Measurements from ENCODE around the gene FKRP. TPM values are rescaled to one million over a fixed set of nuclear protein-coding genes. Genes with fewer than 3 reads are reported as not detected.

Gene FKRP
- total RNA-seq (2021) (7.6 and 10.6 TPM in 2 replicates), Bru-seq, nascent RNA (percentile 53 among the genes with signal in this experiment), BruChase-seq, experiment 1, labeled RNA remaining after a 2-hour chase (percentile 55 among the genes with signal in this experiment), BruChase-seq, experiment 2, labeled RNA remaining after a 6-hour chase (percentile 73 among the genes with signal in this experiment)
- long read RNA-seq, partial matches to known transcripts: 0 of 7 reads
- long read RNA-seq, other reads (novel, unspliced or antisense): 4 of 7 reads

GRCh38 chr19:46745521-46746280, at the start of gene FKRP:
Gene FKRP, plus strand, starts transcription at chr19:46746057. Its CDS starts 9,394 bp downstream, at chr19:46755451.
- H3K79me2 ChIP-seq (ENCODE audit: low read depth): peaks cover 61% of the 10 kb centered on the region
- ChIA-PET POLR2A (ENCODE audit: unreplicated experiment) (interaction anchor here (0.7 kb wide), 1 partner anchor 508 kb away, joined by 3 read pairs; no protein-coding TSS in a partner anchor), CTCF (interaction anchor here (0.5 kb wide), 1 partner anchor 49 kb away, joined by 4 read pairs; no protein-coding TSS in a partner anchor)
- H3K4me2 ChIP-seq: peak within 1 kb of the TSS; percentile 82
- peak within 1 kb of the TSS; percentile 82 for H2AFZ ChIP-seq
- H3K9me3 ChIP-seq (ENCODE audit: insufficient read depth, low read depth): no peaks in the 10 kb centered on the region
- H3K27me3 ChIP-seq (ENCODE audit: insufficient read depth, low read depth): no peaks in the 10 kb centered on the region
- peaks cover 21% of the 10 kb centered on the region; the same call in 1 of the 2 replicates for H3F3A ChIP-seq (ENCODE audit: insufficient read depth, low read depth)
- no peak for TF ChIP-seq CTCF (conservative IDR thresholded peaks at IDR 0.05)
- TF ChIP-seq EZH2 (IDR thresholded peaks at IDR 0.05; ENCODE audit: low read depth): no peak
- H3K27ac ChIP-seq: no peak within 1 kb of the TSS
- BruUV-seq (replicated peaks): no TSS peak
- intact Hi-C loops (cut with micrococcal nuclease; ENCODE audit: unreplicated experiment): no loop called here
- H3K4me1 ChIP-seq (replicated peaks; ENCODE audit: insufficient read depth): peaks cover 11% of the 10 kb centered on the region
- DNase-seq: peak in 1 of 2 experiments; percentile 23
- H3K9me2 ChIP-seq (ENCODE audit: insufficient read depth): no peaks in the 10 kb centered on the region
- H4K20me1 ChIP-seq (ENCODE audit: insufficient read depth): peaks cover 37% of the 10 kb centered on the region
- 0 out of 2 replicates have a peak, but pooled peaks cover 6% of the 10 kb centered on the region for H3K36me3 ChIP-seq (ENCODE audit: low read depth)
- H3K4me3 ChIP-seq: peak within 1 kb of the TSS; percentile 88

- Histone ChIP-seq H3K27ac (no peak overlapping the region), H3K79me2 (ENCODE audit: low read depth) (no peaks in the 10 kb centered on the region), H3K9me3 (ENCODE audit: insufficient read depth, low read depth) (no peaks in the 10 kb centered on the region), H4K20me1 (ENCODE audit: insufficient read depth) (no peaks in the 10 kb centered on the region), H3K27me3 (ENCODE audit: insufficient read depth, low read depth) (no peaks in the 10 kb centered on the region), H2AFZ (no peak overlapping the region), H3K4me2 (no peak overlapping the region), H3K36me3 (ENCODE audit: low read depth) (peaks cover 56% of the 10 kb centered on the region), H3K4me3 (no peak overlapping the region), H3F3A (ENCODE audit: insufficient read depth, low read depth) (peaks cover 11% of the 10 kb centered on the region; the same call in 1 of the 2 replicates), H3K4me1 (replicated peaks; ENCODE audit: insufficient read depth) (no peaks in the 10 kb centered on the region), H3K9me2 (ENCODE audit: insufficient read depth) (no peaks in the 10 kb centered on the region)
- ChIA-PET POLR2A (ENCODE audit: unreplicated experiment) (interaction anchor here (0.6 kb wide), 1 partner anchor 19 kb away, joined by 3 read pairs; no protein-coding TSS in a partner anchor), CTCF (interaction anchor here (0.6 kb wide), 1 partner anchor 47 kb away, joined by 3 read pairs; no protein-coding TSS in a partner anchor)
- intact Hi-C loops (cut with micrococcal nuclease; ENCODE audit: unreplicated experiment): no loop called here
- DNase-seq: no peak
- TF ChIP-seq EZH2 (IDR thresholded peaks at IDR 0.05; ENCODE audit: low read depth) (no peak), CTCF (conservative IDR thresholded peaks at IDR 0.05) (no peak)
- no TSS peak for BruUV-seq (replicated peaks)
Measured at GRCh38 chr19:46696866-46697203, 49.0 kb upstream of the FKRP start.

GRCh38 chr19:46697204-46697960, 48.5 kb upstream of the FKRP start:
- Histone ChIP-seq H4K20me1 (ENCODE audit: insufficient read depth) (no peaks in the 10 kb centered on the region), H2AFZ (no peak overlapping the region), H3K27ac (no peak overlapping the region), H3K4me2 (no peak overlapping the region), H3K36me3 (ENCODE audit: low read depth) (peaks cover 56% of the 10 kb centered on the region), H3K27me3 (ENCODE audit: insufficient read depth, low read depth) (no peaks in the 10 kb centered on the region), H3K4me3 (no peak overlapping the region), H3F3A (ENCODE audit: insufficient read depth, low read depth) (peaks cover 10% of the 10 kb centered on the region; the same call in 1 of the 2 replicates), H3K9me3 (ENCODE audit: insufficient read depth, low read depth) (no peaks in the 10 kb centered on the region), H3K9me2 (ENCODE audit: insufficient read depth) (no peaks in the 10 kb centered on the region), H3K79me2 (ENCODE audit: low read depth) (no peaks in the 10 kb centered on the region), H3K4me1 (replicated peaks; ENCODE audit: insufficient read depth) (no peaks in the 10 kb centered on the region)
- POLR2A ChIA-PET (ENCODE audit: unreplicated experiment): interaction anchor here (0.6 kb wide), 1 partner anchor 20 kb away, joined by 3 read pairs; no protein-coding TSS in a partner anchor
- intact Hi-C loops (cut with micrococcal nuclease; ENCODE audit: unreplicated experiment): no loop called here
- DNase-seq: no peak
- CTCF ChIA-PET: no interaction called here
- TF ChIP-seq EZH2 (IDR thresholded peaks at IDR 0.05; ENCODE audit: low read depth) (no peak), CTCF (conservative IDR thresholded peaks at IDR 0.05) (no peak)
- no TSS peak for BruUV-seq (replicated peaks)

Measured in PC-9 (cell line).